Ascending aorta (tissue), 2 donors: ENCODE results near the gene TGFB1I1. TPM values are rescaled to one million over a fixed set of nuclear protein-coding genes. Genes with fewer than 3 reads are reported as not detected.
"Not testable (repeated sequence)": the region's sequence is repeated elsewhere in the genome, so short reads cannot be mapped to it uniquely, and the experiment has no call there.

ENCODE experiments used
- DNase-seq, 2 donors: peaks; one replicate each; pipeline ENCODE4 v3.0.0-alpha.2; 2019; ENCODE audit warnings: low spot score in 2 of 2
- H3K27ac ChIP-seq, 2 donors: fragments of 200-600 bp; sonication (generic); one replicate each; pipeline ENCODE4 v1.5.1; 2016 to 2017; ENCODE audit warnings: mild to moderate bottlenecking in 1 of 2
- H3K27me3 ChIP-seq: fragments of 200-600 bp; sonication (generic); one replicate; pipeline ENCODE4 v1.5.1; 2017
- H3K36me3 ChIP-seq, 2 donors: fragments of 200-600 bp; sonication (generic); one replicate each; pipeline ENCODE4 v1.5.1; 2016
- H3K4me1 ChIP-seq, 2 donors: fragments of 200-600 bp; sonication (generic); one replicate each; pipeline ENCODE4 v1.5.1; 2016 to 2017; ENCODE audit warnings: mild to moderate bottlenecking in 1 of 2
- H3K4me3 ChIP-seq, 2 donors: fragments of 200-600 bp; sonication (generic); one replicate each; pipeline ENCODE4 v1.5.1; 2016 to 2017; ENCODE audit warnings: mild to moderate bottlenecking in 1 of 2
- H3K9me3 ChIP-seq, 2 donors: fragments of 200-600 bp; sonication (generic); one replicate each; pipeline ENCODE4 v1.5.1; 2016
- intact Hi-C: fragments of 100-400 bp; cut with DNase I; formaldehyde crosslinking; loops from one replicate; pipeline ENCODE4 v1.15.1; 2023
- total RNA-seq: library from RNA; depleted of rRNA; stranded (reverse); fragments of >200 nt; gene quantifications from one replicate; pipeline ENCODE4 v1.1.0, GENCODE V29; 2016
- TF ChIP-seq, protein P1 (sequence below), 3 experiments: fragments of 200-600 bp in 2 of 3; fragments of 450-650 bp in 1 of 3; sonication (generic) in 2 of 3; IDR thresholded peaks; one replicate each; pipeline ENCODE4 v1.5.1; 2016 to 2019; ENCODE audit warnings: antibody characterized with exemption in 3 of 3, mild to moderate bottlenecking in 1 of 3, moderate library complexity in 1 of 3

The TGFB1I1 gene
- total RNA-seq, 1 donor from 2014 or later, result 325 TPM

DNA sequence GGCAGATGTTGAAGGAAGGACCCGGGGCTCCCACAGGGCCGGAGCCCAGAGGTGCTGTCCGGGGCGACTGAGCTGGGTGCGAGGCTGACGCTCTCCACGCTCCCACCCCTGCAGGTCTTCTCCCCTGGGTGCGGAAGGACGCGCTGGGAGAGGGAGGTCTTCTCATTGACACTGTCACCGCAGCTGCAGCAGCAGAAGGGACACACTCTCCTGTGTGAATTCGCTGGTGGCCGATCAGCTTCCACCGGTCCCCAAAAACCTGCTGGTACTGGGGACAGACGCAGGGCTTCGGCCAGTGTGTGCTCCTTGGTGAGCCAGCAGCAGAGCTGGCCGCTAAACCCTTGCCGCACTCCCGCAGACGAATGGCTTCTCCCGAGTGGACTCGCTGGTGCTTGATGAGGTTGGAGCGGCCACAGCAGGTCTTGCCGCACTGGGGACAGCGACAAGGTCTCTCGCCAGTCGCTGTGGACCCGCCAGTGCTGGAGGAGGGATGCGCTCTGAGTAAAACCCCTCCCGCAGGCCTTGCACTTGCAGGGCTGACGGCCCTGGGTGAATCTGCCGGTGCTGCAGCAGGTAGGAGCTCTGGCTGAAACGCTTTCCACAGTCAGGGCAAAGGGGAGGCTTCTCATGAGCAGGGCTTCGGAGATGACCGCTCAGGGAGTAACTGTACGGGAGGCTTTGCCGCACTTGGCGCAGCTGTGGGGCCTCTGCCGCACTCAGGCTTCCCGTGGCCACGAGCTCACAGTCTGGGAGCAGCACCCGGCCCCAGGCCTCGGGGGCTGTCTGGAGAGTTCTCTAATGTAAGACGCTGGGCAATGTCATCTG is 35.5 kb upstream of the TGFB1I1 start:
- TF ChIP-seq, protein P1, sequence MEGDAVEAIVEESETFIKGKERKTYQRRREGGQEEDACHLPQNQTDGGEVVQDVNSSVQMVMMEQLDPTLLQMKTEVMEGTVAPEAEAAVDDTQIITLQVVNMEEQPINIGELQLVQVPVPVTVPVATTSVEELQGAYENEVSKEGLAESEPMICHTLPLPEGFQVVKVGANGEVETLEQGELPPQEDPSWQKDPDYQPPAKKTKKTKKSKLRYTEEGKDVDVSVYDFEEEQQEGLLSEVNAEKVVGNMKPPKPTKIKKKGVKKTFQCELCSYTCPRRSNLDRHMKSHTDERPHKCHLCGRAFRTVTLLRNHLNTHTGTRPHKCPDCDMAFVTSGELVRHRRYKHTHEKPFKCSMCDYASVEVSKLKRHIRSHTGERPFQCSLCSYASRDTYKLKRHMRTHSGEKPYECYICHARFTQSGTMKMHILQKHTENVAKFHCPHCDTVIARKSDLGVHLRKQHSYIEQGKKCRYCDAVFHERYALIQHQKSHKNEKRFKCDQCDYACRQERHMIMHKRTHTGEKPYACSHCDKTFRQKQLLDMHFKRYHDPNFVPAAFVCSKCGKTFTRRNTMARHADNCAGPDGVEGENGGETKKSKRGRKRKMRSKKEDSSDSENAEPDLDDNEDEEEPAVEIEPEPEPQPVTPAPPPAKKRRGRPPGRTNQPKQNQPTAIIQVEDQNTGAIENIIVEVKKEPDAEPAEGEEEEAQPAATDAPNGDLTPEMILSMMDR (IDR thresholded peaks at IDR 0.05), result no peak
- intact Hi-C loops, result no loop called here
- no peak overlapping the region for H3K4me3 ChIP-seq
- H3K27ac ChIP-seq, result no peak overlapping the region
- H3K9me3 ChIP-seq, result no peaks in the 10 kb centered on the region
- H3K36me3 ChIP-seq, result no peaks in the 10 kb centered on the region
- H3K27me3 ChIP-seq, result no peaks in the 10 kb centered on the region
- DNase-seq, result no peak
- no peaks in the 10 kb centered on the region for H3K4me1 ChIP-seq

DNA sequence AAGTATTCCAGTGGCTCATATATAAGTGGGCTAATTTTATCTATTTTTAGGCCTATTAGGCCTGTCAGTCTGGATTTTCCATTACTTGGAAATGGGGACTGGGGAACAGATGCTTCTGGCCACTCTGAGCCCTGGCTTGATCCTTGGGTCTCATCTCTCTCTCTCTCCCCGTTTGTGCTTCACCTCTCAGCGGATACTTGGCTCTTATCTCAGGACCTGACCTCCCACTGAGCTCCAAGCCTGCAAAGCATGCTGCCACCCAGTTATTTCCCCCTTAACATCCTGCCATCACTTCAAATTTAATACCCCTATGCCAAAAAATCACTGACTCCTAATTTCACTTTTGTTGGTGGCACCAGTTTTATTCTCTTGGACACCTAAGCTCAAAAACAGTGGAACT is 33.5 kb upstream of the TGFB1I1 start:
- Histone ChIP-seq H3K4me1 (no peaks in the 10 kb centered on the region), H3K4me3 (no peak overlapping the region), H3K36me3 (no peaks in the 10 kb centered on the region), H3K27ac (no peak overlapping the region), H3K9me3 (no peaks in the 10 kb centered on the region), H3K27me3 (no peaks in the 10 kb centered on the region)
- DNase-seq, result no peak
- intact Hi-C loops, result no loop called here
- TF ChIP-seq, protein P1 (IDR thresholded peaks at IDR 0.05), result no peak

DNA sequence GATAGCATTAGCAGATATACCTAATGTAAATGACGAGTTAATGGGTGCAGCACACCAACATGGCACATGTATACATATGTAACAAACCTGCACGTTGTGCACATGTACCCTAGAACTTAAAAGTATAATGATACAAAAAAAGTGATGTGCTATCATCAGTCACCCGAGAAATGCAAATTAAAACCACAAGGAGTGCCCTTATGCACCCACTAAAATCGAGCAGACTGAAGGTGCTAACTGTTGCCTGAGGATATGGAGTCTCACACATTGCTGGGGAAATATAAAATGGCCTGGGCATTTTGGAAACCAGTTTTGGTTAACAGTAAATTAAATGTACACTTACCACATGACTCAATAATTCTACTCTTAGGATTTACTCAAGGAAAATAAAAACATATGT is 32.9 kb upstream of the TGFB1I1 start:
- H3K36me3 ChIP-seq, DNase-seq, H3K27ac ChIP-seq, H3K4me3 ChIP-seq, H3K27me3 ChIP-seq, H3K4me1 ChIP-seq, H3K9me3 ChIP-seq, intact Hi-C loops: not testable (repeated sequence)

DNA sequence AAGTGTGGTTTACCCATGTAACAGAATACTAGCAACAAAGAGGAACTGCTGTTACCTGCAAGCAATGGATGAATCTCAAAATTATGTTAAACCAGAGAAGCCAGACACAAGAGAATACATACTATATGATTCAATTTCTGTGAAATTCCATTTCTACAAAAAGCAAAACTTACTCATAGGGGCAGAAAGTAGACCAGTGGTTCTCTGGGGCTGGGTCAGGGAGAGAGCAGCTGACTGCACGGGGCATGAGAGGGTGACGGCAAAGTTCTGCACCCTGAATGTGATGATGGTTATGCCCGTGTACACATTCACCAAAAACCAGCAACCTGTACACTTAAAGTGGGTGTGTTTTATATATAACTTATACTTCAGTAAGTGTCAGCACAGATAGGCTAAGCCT is 32.4 kb upstream of the TGFB1I1 start:
- intact Hi-C loops, result no loop called here
- no peaks in the 10 kb centered on the region for H3K27me3 ChIP-seq
- H3K4me3 ChIP-seq, result no peak overlapping the region
- H3K36me3 ChIP-seq, result no peaks in the 10 kb centered on the region
- H3K4me1 ChIP-seq, result no peaks in the 10 kb centered on the region
- no peak overlapping the region for H3K27ac ChIP-seq
- H3K9me3 ChIP-seq, result no peaks in the 10 kb centered on the region
- TF ChIP-seq, protein P1 (IDR thresholded peaks at IDR 0.05), result no peak
- no peak for DNase-seq

DNA sequence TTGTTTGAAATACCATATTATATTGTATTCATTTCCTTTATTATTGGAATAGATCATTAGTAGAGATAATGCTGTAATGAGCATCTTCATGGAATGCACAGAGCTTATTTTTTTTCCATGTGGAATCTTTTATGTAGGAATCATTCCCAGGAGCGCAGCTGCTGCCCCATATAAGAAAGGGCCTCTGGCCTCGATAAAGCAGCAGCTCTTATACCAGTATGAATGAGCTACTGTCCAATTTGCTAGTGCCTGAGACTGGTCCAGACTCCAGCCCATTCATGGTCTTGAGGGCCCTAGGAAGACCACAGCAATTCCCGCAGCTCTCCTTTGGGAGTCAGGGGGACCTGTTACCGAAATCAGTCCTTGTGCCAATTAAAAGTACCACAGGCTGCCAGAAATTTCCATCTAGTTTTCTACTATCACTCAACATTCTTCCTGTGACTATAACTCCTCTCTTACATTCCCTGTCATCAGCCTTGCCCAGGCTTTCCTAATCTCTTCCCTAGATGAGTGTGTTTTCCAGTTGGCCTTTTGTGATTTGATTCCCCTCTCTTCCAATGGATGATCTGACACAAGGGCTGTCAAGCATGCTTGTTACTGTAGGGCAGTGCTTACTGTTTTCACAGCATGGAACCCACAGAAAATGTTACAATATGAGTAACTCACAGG is 31.3 kb upstream of the TGFB1I1 start:
- DNase-seq, result no peak
- no peaks in the 10 kb centered on the region for H3K4me1 ChIP-seq
- no peaks in the 10 kb centered on the region for H3K27me3 ChIP-seq
- no peaks in the 10 kb centered on the region for H3K9me3 ChIP-seq
- intact Hi-C loops, result loop anchor here (5.0 to 10.0 kb wide), 2 partner anchors 258 to 346 kb away; partner anchors contain the start of genes FUS and VKORC1
- H3K4me3 ChIP-seq, result no peak overlapping the region
- TF ChIP-seq, protein P1 (IDR thresholded peaks at IDR 0.05), result no peak
- H3K36me3 ChIP-seq, result no peaks in the 10 kb centered on the region
- H3K27ac ChIP-seq, result no peak overlapping the region

DNA sequence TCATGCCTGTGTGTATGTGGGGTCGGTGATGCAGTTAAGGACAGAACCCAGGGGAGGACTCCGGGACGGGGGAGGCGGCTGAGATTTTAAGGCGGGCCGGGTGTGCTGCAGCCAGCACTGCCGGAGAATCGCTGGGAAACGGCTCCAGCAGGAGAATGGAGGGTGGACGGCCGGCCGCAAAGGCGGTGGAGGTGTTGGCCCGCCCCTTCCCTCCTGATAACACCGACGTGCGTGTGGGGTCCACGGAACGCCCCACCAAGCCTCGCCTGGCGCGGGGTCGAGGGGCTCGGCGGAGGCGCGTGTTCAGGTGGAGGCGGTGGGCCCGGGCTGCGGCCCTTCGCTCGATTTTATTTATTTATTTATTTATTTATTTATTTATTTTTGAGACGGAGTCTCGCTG is 30.0 kb upstream of the TGFB1I1 start:
- Histone ChIP-seq H3K9me3 (no peaks in the 10 kb centered on the region), H3K36me3 (no peaks in the 10 kb centered on the region), H3K4me1 (no peaks in the 10 kb centered on the region), H3K27me3 (no peaks in the 10 kb centered on the region), H3K4me3 (peak overlapping the region; percentile 73 to 75), H3K27ac (peak overlapping the region in 1 of 2 donors; percentile 88)
- intact Hi-C loops, result loop anchor here (2.0 to 10.0 kb wide), 3 partner anchors 17 to 347 kb away; partner anchors contain the start of genes ARMC5, FUS and VKORC1
- no peak for DNase-seq
- TF ChIP-seq, protein P1 (IDR thresholded peaks at IDR 0.05), result no peak

DNA sequence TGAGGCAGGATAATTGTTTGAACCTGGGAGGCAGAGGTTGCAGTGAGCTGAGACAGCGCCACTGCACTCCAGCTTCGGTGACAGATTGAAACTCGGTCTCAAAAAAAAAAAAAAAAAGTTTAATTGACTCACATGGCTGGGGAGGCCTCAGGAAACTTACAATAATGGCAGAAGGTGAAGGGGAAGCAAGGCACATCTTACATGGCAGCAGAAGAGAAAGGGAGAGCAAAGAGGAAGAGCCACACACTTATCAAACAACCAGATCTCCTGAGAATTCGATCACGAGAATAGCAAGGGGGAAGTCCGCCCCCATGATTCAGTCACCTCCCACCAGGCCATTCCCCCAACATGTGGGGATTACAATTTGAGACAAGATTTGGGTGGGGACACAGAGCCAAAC is 26.0 kb upstream of the TGFB1I1 start:
- not testable (repeated sequence) for H3K9me3 ChIP-seq, H3K4me3 ChIP-seq, H3K4me1 ChIP-seq, H3K27ac ChIP-seq, H3K36me3 ChIP-seq, H3K27me3 ChIP-seq
- intact Hi-C loops, result loop anchor here (10.0 kb wide), 1 partner anchor 351 kb away; the partner anchor contains the start of gene VKORC1
- DNase-seq, result peak in 1 of 2 donors; percentile 18
